IPS-18a (cell line): Measurements from ENCODE around the gene PYGL.
"Not testable (repeated sequence)": the region's sequence is repeated elsewhere in the genome, so short reads cannot be mapped to it uniquely, and the experiment has no call there.

ENCODE experiments used
- H3K27ac ChIP-seq: one replicate; pipeline ENCODE4 v1.5.1; 2013; ENCODE audit warnings: low read length
- H3K27me3 ChIP-seq: one replicate; pipeline ENCODE4 v1.6.1; 2013; ENCODE audit warnings: mild to moderate bottlenecking, low read length; ENCODE audit not compliant: control insufficient read depth, insufficient read depth
- H3K36me3 ChIP-seq: one replicate; pipeline ENCODE4 v1.6.1; 2013; ENCODE audit warnings: low read depth, low read length; ENCODE audit not compliant: control insufficient read depth
- H3K4me1 ChIP-seq: one replicate; pipeline ENCODE4 v1.6.1; 2013; ENCODE audit warnings: low read depth, low read length; ENCODE audit not compliant: control insufficient read depth
- H3K4me3 ChIP-seq: one replicate; pipeline ENCODE4 v1.5.1; 2013; ENCODE audit warnings: low read length
- H3K9ac ChIP-seq: one replicate; pipeline ENCODE4 v1.6.1; 2013; ENCODE audit warnings: mild to moderate bottlenecking, low read length, moderate library complexity
- H3K9me3 ChIP-seq: one replicate; pipeline ENCODE4 v1.6.1; 2013; ENCODE audit warnings: low read depth, low read length; ENCODE audit not compliant: control insufficient read depth

Gene PYGL

GRCh38 chr14:50920482-50921230 is 23.6 kb downstream of the PYGL start:
- no peak overlapping the region for H3K27ac ChIP-seq
- peaks cover 8% of the 10 kb centered on the region for H3K4me1 ChIP-seq
- H3K36me3 ChIP-seq, result peaks cover under 1% of the 10 kb centered on the region
- H3K27me3 ChIP-seq, result no peaks in the 10 kb centered on the region
- no peak overlapping the region for H3K9ac ChIP-seq
- H3K9me3 ChIP-seq, result no peaks in the 10 kb centered on the region
- H3K4me3 ChIP-seq, result no peak overlapping the region

- not testable (repeated sequence) for H3K27me3 ChIP-seq, H3K9ac ChIP-seq, H3K4me3 ChIP-seq, H3K4me1 ChIP-seq, H3K36me3 ChIP-seq, H3K9me3 ChIP-seq, H3K27ac ChIP-seq
Measured at GRCh38 chr14:50919524-50919923, 24.8 kb downstream of the PYGL start.

GRCh38 chr14:50917449-50917848 is 26.8 kb downstream of the PYGL start:
- peaks cover 12% of the 10 kb centered on the region for H3K36me3 ChIP-seq
- H3K4me1 ChIP-seq, result peaks cover 8% of the 10 kb centered on the region

GRCh38 chr14:50910495-50911420 is 33.5 kb downstream of the PYGL start:
- no peaks in the 10 kb centered on the region for H3K9me3 ChIP-seq
- no peak overlapping the region for H3K4me3 ChIP-seq
- H3K36me3 ChIP-seq, result peaks cover 29% of the 10 kb centered on the region
- no peak overlapping the region for H3K27ac ChIP-seq
- H3K4me1 ChIP-seq, result peaks cover 14% of the 10 kb centered on the region
- H3K27me3 ChIP-seq, result no peaks in the 10 kb centered on the region
- no peak overlapping the region for H3K9ac ChIP-seq

More at GRCh38 chr14:50917449-50917848, 26.8 kb downstream of the PYGL start:
- Histone ChIP-seq H3K9me3 (no peaks in the 10 kb centered on the region), H3K4me3 (no peak overlapping the region), H3K27me3 (no peaks in the 10 kb centered on the region), H3K27ac (no peak overlapping the region), H3K9ac (no peak overlapping the region)

- Histone ChIP-seq H3K27ac (no peak overlapping the region), H3K27me3 (no peaks in the 10 kb centered on the region), H3K4me3 (no peak overlapping the region), H3K4me1 (peaks cover 14% of the 10 kb centered on the region), H3K9ac (no peak overlapping the region), H3K9me3 (no peaks in the 10 kb centered on the region), H3K36me3 (peaks cover 33% of the 10 kb centered on the region)
Measured at GRCh38 chr14:50906326-50907065, 37.8 kb downstream of the PYGL start.

- no peak overlapping the region for H3K4me3 ChIP-seq
- peaks cover 33% of the 10 kb centered on the region for H3K36me3 ChIP-seq
- H3K4me1 ChIP-seq, result peaks cover 11% of the 10 kb centered on the region
- no peak overlapping the region for H3K27ac ChIP-seq
- no peaks in the 10 kb centered on the region for H3K27me3 ChIP-seq
- no peak overlapping the region for H3K9ac ChIP-seq
- no peaks in the 10 kb centered on the region for H3K9me3 ChIP-seq
Measured at GRCh38 chr14:50904719-50905118, 39.6 kb downstream of the PYGL start.

- Histone ChIP-seq H3K9me3 (no peaks in the 10 kb centered on the region), H3K4me1 (peaks cover 23% of the 10 kb centered on the region), H3K27ac (no peak overlapping the region), H3K36me3 (peaks cover 18% of the 10 kb centered on the region), H3K9ac (no peak overlapping the region), H3K4me3 (no peak overlapping the region), H3K27me3 (no peaks in the 10 kb centered on the region)
Measured at GRCh38 chr14:50901361-50901760, 42.9 kb downstream of the PYGL start.

GRCh38 chr14:50897658-50898175 is 46.6 kb downstream of the PYGL start:
- Histone ChIP-seq H3K4me3 (peak overlapping the region; percentile 10), H3K27me3 (no peaks in the 10 kb centered on the region), H3K4me1 (peaks cover 26% of the 10 kb centered on the region), H3K9ac (no peak overlapping the region), H3K9me3 (no peaks in the 10 kb centered on the region), H3K27ac (no peak overlapping the region), H3K36me3 (no peaks in the 10 kb centered on the region)

- H3K27ac ChIP-seq, H3K36me3 ChIP-seq, H3K9me3 ChIP-seq, H3K9ac ChIP-seq, H3K27me3 ChIP-seq: not testable (repeated sequence)
- H3K4me3 ChIP-seq, result peak overlapping the region; percentile 10
- H3K4me1 ChIP-seq, result peaks cover 26% of the 10 kb centered on the region
Measured at GRCh38 chr14:50897005-50897404, 47.3 kb downstream of the PYGL start.

- H3K4me1 ChIP-seq, result peaks cover 26% of the 10 kb centered on the region
- H3K4me3 ChIP-seq, H3K27ac ChIP-seq, H3K27me3 ChIP-seq, H3K36me3 ChIP-seq, H3K9me3 ChIP-seq, H3K9ac ChIP-seq: not testable (repeated sequence)
Measured at GRCh38 chr14:50896421-50896820, 47.9 kb downstream of the PYGL start.

GRCh38 chr14:50892255-50892654 is 52.0 kb downstream of the PYGL start:
- Histone ChIP-seq H3K9ac (no peak overlapping the region), H3K36me3 (no peaks in the 10 kb centered on the region), H3K9me3 (no peaks in the 10 kb centered on the region), H3K27me3 (no peaks in the 10 kb centered on the region), H3K4me1 (peaks cover 11% of the 10 kb centered on the region), H3K27ac (no peak overlapping the region), H3K4me3 (no peak overlapping the region)
